HG02798 (cell line): Measurements from ENCODE around the gene TSPAN5.

Experiments used
- ATAC-seq: cut with Tn5 transposase; IDR thresholded peaks from one replicate; pipeline ENCODE4 v1.9.1; 2021; ENCODE audit warnings: mild to moderate bottlenecking; ENCODE audit not compliant: unreplicated experiment, poor library complexity

Gene TSPAN5

GRCh38 chr4:98674404-98675173 is 16.2 kb upstream of the TSPAN5 start:
- no peak for ATAC-seq

- no peak for ATAC-seq
These were observed 15.6 kb upstream of the TSPAN5 start for GRCh38 chr4:98673978-98674377.

- peak; percentile 62 for ATAC-seq
These were observed 14.9 kb upstream of the TSPAN5 start for GRCh38 chr4:98673288-98673644.

- ATAC-seq = peak; percentile 28
These were observed 14.3 kb upstream of the TSPAN5 start for GRCh38 chr4:98672583-98673287.

- ATAC-seq = no peak
These were observed 12.7 kb upstream of the TSPAN5 start for GRCh38 chr4:98671131-98671530.

GRCh38 chr4:98670186-98670585 is 11.8 kb upstream of the TSPAN5 start:
- ATAC-seq = no peak

GRCh38 chr4:98669577-98669976 is 11.2 kb upstream of the TSPAN5 start:
- ATAC-seq = no peak

- no peak for ATAC-seq
These were observed 6.5 kb upstream of the TSPAN5 start for GRCh38 chr4:98664959-98665358.

GRCh38 chr4:98663226-98664006 is 5.0 kb upstream of the TSPAN5 start:
- ATAC-seq = peak; percentile 68

- peak; percentile 5 for ATAC-seq
These were observed 4.3 kb upstream of the TSPAN5 start for GRCh38 chr4:98662626-98663225.

- ATAC-seq = no peak
These were observed 3.6 kb upstream of the TSPAN5 start for GRCh38 chr4:98662055-98662453.

GRCh38 chr4:98661371-98662054 is 3.1 kb upstream of the TSPAN5 start:
- ATAC-seq = no peak

GRCh38 chr4:98659741-98660462 is 1.5 kb upstream of the TSPAN5 start:
- no peak for ATAC-seq

GRCh38 chr4:98659106-98659592 is 738 bp upstream of the TSPAN5 start:
- ATAC-seq = no peak

- peak; percentile 10 for ATAC-seq
These were observed 702 bp downstream of the TSPAN5 start for GRCh38 chr4:98657531-98658286.

- no peak for ATAC-seq
These were observed 1.5 kb downstream of the TSPAN5 start for GRCh38 chr4:98656886-98657285.

- ATAC-seq = no peak
These were observed 2.0 kb downstream of the TSPAN5 start for GRCh38 chr4:98656443-98656842.
